NB4 (cell line): ENCODE measurements around the gene CDPF1.

ENCODE experiments used
- DNase-seq: peaks from one replicate; pipeline ENCODE4 v3.0.0; 2010; ENCODE audit warnings: low read depth
- H3K4me3 ChIP-seq: one replicate; pipeline ENCODE4 v1.5.1; 2011; ENCODE audit warnings: mild to moderate bottlenecking, low read depth, low read length, moderate library complexity
- CTCF ChIP-seq: IDR thresholded peaks from one replicate; pipeline ENCODE4 v1.5.1; 2012; ENCODE audit warnings: low read depth, low read length
- MAX ChIP-seq: IDR thresholded peaks from 2 replicates; pipeline ENCODE4 v1.6.1; 2011; ENCODE audit warnings: low read depth, low read length
- MYC ChIP-seq: IDR thresholded peaks from 2 replicates; pipeline ENCODE4 v1.6.1; 2011; ENCODE audit warnings: low read depth, low read length
- POLR2A ChIP-seq: IDR thresholded peaks from 2 replicates; pipeline ENCODE4 v1.6.1; 2011; ENCODE audit warnings: mild to moderate bottlenecking; ENCODE audit not compliant: insufficient read length; ENCODE audit errors: extremely low read depth

Gene CDPF1

GRCh38 chr22:46250783-46251125, 661 bp upstream of the CDPF1 start:
- TF ChIP-seq POLR2A: no peak
- TF ChIP-seq MYC: no peak
- TF ChIP-seq CTCF: no peak
- no peak for TF ChIP-seq MAX
- H3K4me3 ChIP-seq: peak overlapping the region; percentile 70
- no peak for DNase-seq

GRCh38 chr22:46247443-46247975, 2.6 kb downstream of the CDPF1 start:
- TF ChIP-seq MAX (no peak), MYC (no peak), POLR2A (no peak), CTCF (no peak)
- DNase-seq: no peak
- no peak overlapping the region for H3K4me3 ChIP-seq

- DNase-seq: no peak
- no peak for TF ChIP-seq POLR2A
- TF ChIP-seq CTCF: no peak
- TF ChIP-seq MAX: no peak
- no peak for TF ChIP-seq MYC
- no peak overlapping the region for H3K4me3 ChIP-seq
These were observed 3.9 kb downstream of the CDPF1 start for GRCh38 chr22:46246178-46246577.

- H3K4me3 ChIP-seq: no peak overlapping the region
- no peak for DNase-seq
- no peak for TF ChIP-seq CTCF
- TF ChIP-seq POLR2A: no peak
- TF ChIP-seq MYC: no peak
- TF ChIP-seq MAX: no peak
These were observed 4.6 kb downstream of the CDPF1 start for GRCh38 chr22:46245511-46245910.

- TF ChIP-seq MYC (no peak), MAX (no peak), CTCF (no peak), POLR2A (no peak)
These were observed 5.3 kb downstream of the CDPF1 start for GRCh38 chr22:46244771-46245170.

GRCh38 chr22:46242076-46242475, 8.0 kb downstream of the CDPF1 start:
- no peak overlapping the region for H3K4me3 ChIP-seq
- TF ChIP-seq CTCF: no peak
- no peak for TF ChIP-seq POLR2A
- no peak for TF ChIP-seq MYC
- TF ChIP-seq MAX: no peak
- no peak for DNase-seq

More at GRCh38 chr22:46244771-46245170, 5.3 kb downstream of the CDPF1 start:
- no peak for DNase-seq
- H3K4me3 ChIP-seq: no peak overlapping the region
